H9 (cell line): ENCODE measurements around the gene C9orf43. TPM values are rescaled to one million over a fixed set of nuclear protein-coding genes. Genes with fewer than 3 reads are reported as not detected.

ENCODE experiments used
- DNase-seq: peaks from one replicate; pipeline ENCODE4 v3.0.0-alpha.2; 2017
- H2AFZ ChIP-seq: one replicate; pipeline ENCODE4 v1.6.1; 2013; ENCODE audit warnings: mild to moderate bottlenecking, low read length, control low read depth, moderate library complexity
- H2AK5ac ChIP-seq: 2 replicates; pipeline ENCODE4 v1.6.1; 2013; ENCODE audit warnings: low read length, control low read depth, mixed read lengths; ENCODE audit not compliant: insufficient read length
- H2BK120ac ChIP-seq: one replicate; pipeline ENCODE4 v1.6.1; 2013; ENCODE audit warnings: low read depth, mild to moderate bottlenecking, low read length, control low read depth, inconsistent platforms; ENCODE audit not compliant: poor library complexity, severe bottlenecking
- H2BK12ac ChIP-seq: 2 replicates; pipeline ENCODE4 v1.6.1; 2013; ENCODE audit warnings: low read length, control low read depth, mixed read lengths, low read depth; ENCODE audit not compliant: insufficient read length
- H2BK15ac ChIP-seq: 2 replicates; pipeline ENCODE4 v1.6.1; 2013; ENCODE audit warnings: low read depth, low read length, control low read depth
- H2BK20ac ChIP-seq: one replicate; pipeline ENCODE4 v1.6.1; 2013; ENCODE audit warnings: low read depth, mild to moderate bottlenecking, low read length, control low read depth, inconsistent platforms; ENCODE audit not compliant: poor library complexity, severe bottlenecking
- H2BK5ac ChIP-seq: 2 replicates; pipeline ENCODE4 v1.6.1; 2013; ENCODE audit warnings: low read length, control low read depth, mixed read lengths; ENCODE audit not compliant: insufficient read length
- H3K14ac ChIP-seq: 2 replicates; pipeline ENCODE4 v1.6.1; 2013; ENCODE audit warnings: low read length, control low read depth; ENCODE audit not compliant: insufficient read depth
- H3K18ac ChIP-seq: 2 replicates; pipeline ENCODE4 v1.6.1; 2013; ENCODE audit warnings: low read depth, mild to moderate bottlenecking, mixed read lengths, low read length, control low read depth; ENCODE audit not compliant: insufficient read length
- H3K23ac ChIP-seq: 2 replicates; pipeline ENCODE4 v1.6.1; 2013; ENCODE audit warnings: low read length, control low read depth, mixed read lengths, low read depth; ENCODE audit not compliant: insufficient read length
- H3K23me2 ChIP-seq: 2 replicates; pipeline ENCODE4 v1.6.1; 2013; ENCODE audit warnings: low read depth, mild to moderate bottlenecking, mixed read lengths, low read length, control low read depth; ENCODE audit not compliant: insufficient read length, poor library complexity, severe bottlenecking
- H3K27ac ChIP-seq: 2 replicates; pipeline ENCODE4 v1.5.1; 2013; ENCODE audit warnings: low read length, control low read depth, mixed read lengths, low read depth; ENCODE audit not compliant: insufficient read length
- H3K27me3 ChIP-seq: 2 replicates; pipeline ENCODE4 v1.6.1; 2013; ENCODE audit warnings: low read length, control low read depth, inconsistent platforms; ENCODE audit not compliant: insufficient read depth
- H3K4ac ChIP-seq: 2 replicates; pipeline ENCODE4 v1.6.1; 2013; ENCODE audit warnings: low read depth, mild to moderate bottlenecking, control low read depth, inconsistent platforms, low read length, moderate library complexity
- H3K4me1 ChIP-seq: 2 replicates; pipeline ENCODE4 v1.6.1; 2013; ENCODE audit warnings: low read length, control low read depth, inconsistent platforms; ENCODE audit not compliant: insufficient read depth
- H3K4me2 ChIP-seq: 2 replicates; pipeline ENCODE4 v1.6.1; 2013; ENCODE audit warnings: low read length, control low read depth, mixed read lengths; ENCODE audit not compliant: insufficient read length, insufficient read depth
- H3K56ac ChIP-seq: 2 replicates; pipeline ENCODE4 v1.6.1; 2013; ENCODE audit warnings: low read depth, mild to moderate bottlenecking, mixed read lengths, low read length, control low read depth; ENCODE audit not compliant: insufficient read length
- H3K79me1 ChIP-seq: 2 replicates; pipeline ENCODE4 v1.6.1; 2013; ENCODE audit warnings: low read depth, mild to moderate bottlenecking, moderate library complexity, low read length, control low read depth, inconsistent platforms; ENCODE audit not compliant: insufficient read depth, poor library complexity, severe bottlenecking
- H3K79me2 ChIP-seq: 2 replicates; pipeline ENCODE4 v1.6.1; 2013; ENCODE audit warnings: low read length, control low read depth, inconsistent platforms; ENCODE audit not compliant: insufficient read depth
- H3K9ac ChIP-seq: 2 replicates; pipeline ENCODE4 v1.6.1; 2013; ENCODE audit warnings: low read length, control low read depth, mixed read lengths; ENCODE audit not compliant: insufficient read length; ENCODE audit errors: extremely low read depth
- H3K9me3 ChIP-seq: one replicate; pipeline ENCODE4 v1.6.1; 2013; ENCODE audit warnings: low read depth, low read length, inconsistent platforms; ENCODE audit not compliant: control insufficient read depth
- H3T11ph ChIP-seq: one replicate; pipeline ENCODE4 v1.6.1; 2013; ENCODE audit warnings: mild to moderate bottlenecking, low read length, control low read depth, inconsistent platforms
- H4K20me1 ChIP-seq: one replicate; pipeline ENCODE4 v1.6.1; 2013; ENCODE audit not compliant: control insufficient read depth, insufficient read length, insufficient read depth
- H4K5ac ChIP-seq: 2 replicates; pipeline ENCODE4 v1.6.1; 2013; ENCODE audit warnings: low read depth, mild to moderate bottlenecking, mixed read lengths, low read length, control low read depth; ENCODE audit not compliant: insufficient read length
- H4K8ac ChIP-seq: replicated peaks from 2 replicates; pipeline ENCODE4 v1.6.1; 2013; ENCODE audit warnings: low read length, control low read depth, mixed read lengths, low read depth; ENCODE audit not compliant: insufficient read length
- H4K91ac ChIP-seq: 2 replicates; pipeline ENCODE4 v1.6.1; 2013; ENCODE audit warnings: low read depth, mild to moderate bottlenecking, moderate library complexity, mixed read lengths, low read length, control low read depth; ENCODE audit not compliant: insufficient read length
- H3K27ac Mint-ChIP-seq, 3 experiments: 2 replicates in 2 of 3; 3 replicates in 1 of 3; pipeline ENCODE4 v1.8.0; 2020 to 2021; ENCODE audit warnings: mixed read lengths in 3 of 3, mild to moderate bottlenecking in 1 of 3, moderate library complexity in 1 of 3
- H3K27me3 Mint-ChIP-seq: 2 replicates; pipeline ENCODE4 v1.8.0; 2021; ENCODE audit warnings: low read depth, mild to moderate bottlenecking, moderate library complexity, mixed read lengths
- H3K36me3 Mint-ChIP-seq, 3 experiments: 2 replicates in 2 of 3; 3 replicates in 1 of 3; pipeline ENCODE4 v1.8.0; 2020 to 2021; ENCODE audit warnings: low read depth in 3 of 3, mixed read lengths in 3 of 3; ENCODE audit not compliant: insufficient read depth in 1 of 3
- H3K4me1 Mint-ChIP-seq, 2 experiments: 2 replicates each; pipeline ENCODE4 v1.8.0; 2020; ENCODE audit warnings: mixed read lengths in 2 of 2
- H3K4me3 Mint-ChIP-seq, 2 experiments: 2 replicates in 1 of 2; 3 replicates in 1 of 2; pipeline ENCODE4 v1.8.0; 2020 to 2021; ENCODE audit warnings: mild to moderate bottlenecking in 2 of 2, mixed read lengths in 2 of 2, moderate library complexity in 1 of 2
- H3K9me3 Mint-ChIP-seq, 2 experiments: 2 replicates in 1 of 2; 3 replicates in 1 of 2; pipeline ENCODE4 v1.8.0; 2020; ENCODE audit warnings: mild to moderate bottlenecking in 2 of 2, mixed read lengths in 2 of 2, moderate library complexity in 1 of 2
- WGBS: extraction: QIAGEN DNeasy Blood & Tissue Kit; methylation state at CpG from one replicate; pipeline ENCODE4 v1.1.7; 2013; ENCODE audit warnings: missing lambda C conversion rate, low lambda C conversion rate, mixed read lengths; ENCODE audit not compliant: insufficient read length; ENCODE audit errors: extremely low coverage; 5-methylcytosine and 5-hydroxymethylcytosine counted together
- total RNA-seq: library from RNA; stranded (reverse); gene quantifications from 2 replicates; pipeline ENCODE4 v1.2.1, GENCODE V29; 2021
- TF ChIP-seq, protein P1 (sequence below): fragments of 200-600 bp; sonication (generic); conservative IDR thresholded peaks from 3 replicates; pipeline ENCODE4 v1.8.0; 2021; ENCODE audit warnings: antibody characterized with exemption, mild to moderate bottlenecking

Gene C9orf43
- total RNA-seq, 1 experiment from 2014 or later, result 0.57 TPM

DNA sequence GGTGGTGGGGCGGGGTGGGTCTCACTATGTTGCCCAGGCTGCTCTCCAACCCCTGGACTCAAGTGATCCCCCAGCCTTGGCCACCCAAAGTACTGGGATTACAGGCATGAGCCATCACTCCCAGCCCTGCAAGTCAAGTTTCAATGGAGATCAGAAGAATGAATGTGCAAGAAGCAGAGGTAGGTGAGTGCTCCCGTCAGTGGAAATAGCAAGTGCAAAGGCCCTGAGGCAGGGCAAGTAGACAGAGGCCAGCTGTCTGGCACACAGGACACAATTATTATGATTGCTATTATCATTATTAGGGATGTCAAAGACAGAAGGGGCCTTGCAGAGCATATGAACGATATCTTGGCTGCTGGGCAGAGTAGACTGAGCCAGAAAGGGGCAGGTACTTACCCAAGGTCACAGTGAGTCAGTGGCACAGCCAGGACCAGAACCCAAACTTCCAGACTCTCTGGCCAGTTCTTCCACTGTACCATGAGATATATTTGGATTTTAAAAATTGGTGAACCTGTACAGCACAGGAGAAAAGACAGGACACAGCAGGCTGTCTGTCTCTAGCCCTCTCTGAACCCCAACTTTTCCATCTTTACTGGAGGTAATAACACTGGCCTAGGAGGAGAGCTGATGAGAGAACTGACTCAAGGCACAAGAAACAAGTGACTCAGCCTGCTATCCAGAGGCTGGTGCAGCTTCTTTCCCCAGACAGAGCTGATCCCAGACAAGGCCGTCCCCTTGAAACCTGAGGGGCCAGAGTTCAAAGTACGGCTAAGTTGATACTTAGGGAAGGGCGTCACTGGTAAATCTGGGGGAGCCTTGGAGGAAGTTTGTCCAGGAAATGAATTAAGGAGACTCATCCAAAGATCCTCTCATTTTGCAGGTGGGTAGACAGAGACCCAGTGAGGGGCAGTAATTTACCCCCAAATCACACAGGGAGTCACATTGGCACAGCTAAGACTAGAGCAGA, 35.2 kb upstream of the C9orf43 start:
- Histone ChIP-seq H3K4me2 (peak overlapping the region; percentile 19), H3K18ac (no peak overlapping the region), H2BK5ac (no peak overlapping the region), H3K9me3 (no peaks in the 10 kb centered on the region), H3K27me3 (no peaks in the 10 kb centered on the region), H2AFZ (no peak overlapping the region), H3K9ac (no peak overlapping the region), H2AK5ac (no peak overlapping the region), H3K23me2 (peaks cover 6% of the 10 kb centered on the region), H4K91ac (no peak overlapping the region), H2BK120ac (no peak overlapping the region), H3K23ac (no peak overlapping the region), H3K56ac (no peak overlapping the region), H3K14ac (no peak overlapping the region), H3K27ac (no peak overlapping the region), H3T11ph (no peak overlapping the region), H3K79me2 (no peaks in the 10 kb centered on the region), H2BK20ac (no peak overlapping the region), H3K79me1 (no peaks in the 10 kb centered on the region), H2BK15ac (no peak overlapping the region), H4K8ac (no peak overlapping the region), H4K5ac (no peak overlapping the region), H3K4me1 (no peaks in the 10 kb centered on the region), H4K20me1 (no peaks in the 10 kb centered on the region), H2BK12ac (no peak overlapping the region), H3K4ac (no peak overlapping the region)
- H3K4me1 Mint-ChIP-seq, result peaks cover 6 to 23% of the 10 kb centered on the region in 2 experiments
- WGBS, result no CpG with 5 or more reads among the region's 6 CpGs
- no peaks in the 10 kb centered on the region for H3K27me3 Mint-ChIP-seq
- H3K36me3 Mint-ChIP-seq, result peaks cover 0 to 20% (median 18%) of the 10 kb centered on the region in 3 experiments; a peak in 6 of 7 replicates
- no peak for DNase-seq
- peak overlapping the region; percentile 88 to 96 for H3K4me3 Mint-ChIP-seq
- TF ChIP-seq, protein P1, sequence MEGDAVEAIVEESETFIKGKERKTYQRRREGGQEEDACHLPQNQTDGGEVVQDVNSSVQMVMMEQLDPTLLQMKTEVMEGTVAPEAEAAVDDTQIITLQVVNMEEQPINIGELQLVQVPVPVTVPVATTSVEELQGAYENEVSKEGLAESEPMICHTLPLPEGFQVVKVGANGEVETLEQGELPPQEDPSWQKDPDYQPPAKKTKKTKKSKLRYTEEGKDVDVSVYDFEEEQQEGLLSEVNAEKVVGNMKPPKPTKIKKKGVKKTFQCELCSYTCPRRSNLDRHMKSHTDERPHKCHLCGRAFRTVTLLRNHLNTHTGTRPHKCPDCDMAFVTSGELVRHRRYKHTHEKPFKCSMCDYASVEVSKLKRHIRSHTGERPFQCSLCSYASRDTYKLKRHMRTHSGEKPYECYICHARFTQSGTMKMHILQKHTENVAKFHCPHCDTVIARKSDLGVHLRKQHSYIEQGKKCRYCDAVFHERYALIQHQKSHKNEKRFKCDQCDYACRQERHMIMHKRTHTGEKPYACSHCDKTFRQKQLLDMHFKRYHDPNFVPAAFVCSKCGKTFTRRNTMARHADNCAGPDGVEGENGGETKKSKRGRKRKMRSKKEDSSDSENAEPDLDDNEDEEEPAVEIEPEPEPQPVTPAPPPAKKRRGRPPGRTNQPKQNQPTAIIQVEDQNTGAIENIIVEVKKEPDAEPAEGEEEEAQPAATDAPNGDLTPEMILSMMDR, result no peak
- H3K9me3 Mint-ChIP-seq, result no peaks in the 10 kb centered on the region
- no peak overlapping the region; a peak in 1 of 7 replicates for H3K27ac Mint-ChIP-seq
